Endothelial cell of umbilical vein (primary cell): Measurements from ENCODE around the gene SEMA5A. TPM values are rescaled to one million over a fixed set of nuclear protein-coding genes. Genes with fewer than 3 reads are reported as not detected.

Experiments used
- BruUV-seq: library from RNA; stranded (reverse); fragments of 400-500 nt; replicated peaks from 2 replicates; lab custom pipeline; 2021; lab: Mats Ljungman, UMichigan
- CTCF ChIA-PET: fragments of 300-600, 350-600 bp; sonication (Branson Sonifier 250); formaldehyde crosslinking; loops from one replicate; lab custom pipeline; 2021; ENCODE audit warnings: antibody characterized with exemption, inconsistent platforms; lab: Charles Lee
- POLR2A ChIA-PET: fragments of 300-600, 350-600 bp; sonication (Branson Sonifier 250); formaldehyde crosslinking; loops from one replicate; lab custom pipeline; 2021; ENCODE audit warnings: antibody characterized with exemption, inconsistent platforms; lab: Charles Lee
- DNase-seq: peaks from one replicate; pipeline ENCODE4 v3.0.0-alpha.2; 2011; ENCODE audit warnings: low read depth, low spot score
- FAIRE-seq: peaks from 2 replicates; lab custom pipeline; 2011; peaks lifted over from hg19 to GRCh38; lab: Jason Lieb, UNC
- H2AFZ ChIP-seq: 2 replicates; pipeline ENCODE4 v1.6.0; 2012; ENCODE audit warnings: low read depth, low read length, control low read depth, inconsistent platforms
- H3K27ac ChIP-seq: 2 replicates; pipeline ENCODE4 v1.5.1; 2011; ENCODE audit warnings: low read depth, mild to moderate bottlenecking, control low read depth, low read length, moderate library complexity; ENCODE audit not compliant: insufficient read depth
- H3K27me3 ChIP-seq, 2 experiments: 2 replicates each; pipeline versions ENCODE4 v1.6.0 to v1.6.1; 2011; ENCODE audit warnings: low read length in 2 of 2, mixed read lengths in 1 of 2; ENCODE audit not compliant: control insufficient read depth in 2 of 2, insufficient read depth in 2 of 2
- H3K36me3 ChIP-seq, 2 experiments: 2 replicates in 1 of 2; 3 replicates in 1 of 2; pipeline ENCODE4 v1.5.1; 2011; ENCODE audit warnings: low read length in 2 of 2, mild to moderate bottlenecking in 1 of 2, moderate library complexity in 1 of 2; ENCODE audit not compliant: control insufficient read depth in 2 of 2, insufficient read depth in 2 of 2; ENCODE audit errors: extremely low read depth in 1 of 2
- H3K4me1 ChIP-seq: 3 replicates; pipeline ENCODE4 v1.5.1; 2011; ENCODE audit warnings: mild to moderate bottlenecking, low read length; ENCODE audit not compliant: control insufficient read depth, insufficient read depth; ENCODE audit errors: extremely low read depth
- H3K4me2 ChIP-seq: 2 replicates; pipeline ENCODE4 v1.6.1; 2011; ENCODE audit warnings: low read length, control low read depth, mixed read lengths; ENCODE audit not compliant: insufficient read depth
- H3K4me3 ChIP-seq, 3 experiments: fragments of 200-600 bp in 1 of 3; sonication (generic), shearing (Covaris generic) in 1 of 3; replicated peaks in 1 of 3; 2 replicates each; pipeline ENCODE4 v1.5.1; 2011 to 2016; ENCODE audit warnings: control low read depth in 3 of 3, low read length in 3 of 3, mild to moderate bottlenecking in 2 of 3, inconsistent platforms in 1 of 3, low read depth in 1 of 3, moderate library complexity in 1 of 3; ENCODE audit not compliant: insufficient read depth in 1 of 3
- H3K79me2 ChIP-seq: 2 replicates; pipeline ENCODE4 v1.6.0; 2012; ENCODE audit warnings: low read length, inconsistent platforms; ENCODE audit not compliant: control insufficient read depth, insufficient read depth
- H3K9ac ChIP-seq: replicated peaks from 2 replicates; pipeline ENCODE3; 2011; ENCODE audit warnings: low read length, control low read depth; ENCODE audit not compliant: insufficient read depth; ENCODE audit errors: extremely low read depth
- H3K9me1 ChIP-seq: replicated peaks from 3 replicates; pipeline ENCODE4 v1.6.0; 2011; ENCODE audit warnings: mild to moderate bottlenecking, low read length; ENCODE audit not compliant: control insufficient read depth, insufficient read depth; ENCODE audit errors: extremely low read depth
- H3K9me3 ChIP-seq: replicated peaks from 2 replicates; pipeline ENCODE4 v1.5.1; 2012; ENCODE audit warnings: low read length, inconsistent platforms; ENCODE audit not compliant: control insufficient read depth, insufficient read depth
- H4K20me1 ChIP-seq: replicated peaks from 2 replicates; pipeline ENCODE3; 2011; ENCODE audit warnings: mild to moderate bottlenecking, low read length; ENCODE audit not compliant: control insufficient read depth, insufficient read depth; ENCODE audit errors: extremely low read depth
- EZH2 ChIP-seq: IDR thresholded peaks from 2 replicates; pipeline ENCODE4 v1.6.1; 2012; ENCODE audit warnings: borderline replicate concordance, low read depth, mild to moderate bottlenecking, moderate library complexity, low read length, inconsistent platforms; ENCODE audit not compliant: severe bottlenecking
- FOS ChIP-seq: IDR thresholded peaks from 2 replicates; pipeline ENCODE4 v1.6.1; 2011; ENCODE audit warnings: mild to moderate bottlenecking, low read length, moderate library complexity, borderline replicate concordance; ENCODE audit not compliant: insufficient read depth
- GATA2 ChIP-seq: IDR thresholded peaks from 2 replicates; pipeline ENCODE4 v1.7.0; 2011; ENCODE audit warnings: low read depth, mild to moderate bottlenecking, moderate library complexity, mixed read lengths, low read length; ENCODE audit not compliant: insufficient read length, insufficient read depth
- JUN ChIP-seq: IDR thresholded peaks from 2 replicates; pipeline ENCODE4 v1.6.1; 2011; ENCODE audit warnings: borderline replicate concordance, low read depth; ENCODE audit not compliant: insufficient read length, insufficient read depth
- MYC ChIP-seq: IDR thresholded peaks from one replicate; pipeline ENCODE4 v1.6.1; 2011; ENCODE audit warnings: mild to moderate bottlenecking, low read depth, low read length
- POLR2A ChIP-seq: IDR thresholded peaks from 2 replicates; pipeline ENCODE4 v1.6.1; 2012; ENCODE audit warnings: low read depth, mild to moderate bottlenecking, control low read depth, low read length
- POLR2AphosphoS5 ChIP-seq: IDR thresholded peaks from 2 replicates; pipeline ENCODE4 v1.6.1; 2012; ENCODE audit warnings: low read depth, mild to moderate bottlenecking, control low read depth, low read length, moderate library complexity; ENCODE audit not compliant: insufficient read depth
- dilution Hi-C: fragments of 300-500 bp; cut with MboI; formaldehyde crosslinking; loops from one replicate; pipeline ENCODE4 v1.15.0; 2019; ENCODE audit warnings: low sequenced_read_pairs; ENCODE audit not compliant: extremely low pct_ligation_motif_present
- intact Hi-C: fragments of 100-400 bp; cut with micrococcal nuclease; formaldehyde crosslinking; loops from one replicate; pipeline ENCODE4 v1.10.0; 2022
- polyA plus RNA-seq, 4 experiments: library from polyadenylated mRNA; depleted of rRNA in 3 of 4; stranded (reverse) in 3 of 4; unstranded in 1 of 4; fragments of >200 nt; gene quantifications; 2 replicates each; pipeline versions ENCODE4 v1.2.1 to v1.2.3, GENCODE V29; 2011 to 2012; ENCODE audit warnings: missing spikeins in 1 of 4
- total RNA-seq: library from RNA; stranded (reverse); gene quantifications from 2 replicates; pipeline ENCODE4 v1.2.3, GENCODE V29; 2021
- TF ChIP-seq, protein P1 (sequence below): IDR thresholded peaks from 2 replicates; pipeline ENCODE4 v1.6.1; 2011; ENCODE audit not compliant: insufficient read depth, insufficient read length
- TF ChIP-seq, protein P2 (sequence below), 2 donors: IDR thresholded peaks; 1 replicate in 1 of 2; 2 replicates in 1 of 2; pipeline ENCODE4 v1.5.1; 2011; ENCODE audit warnings: low read length in 2 of 2, mild to moderate bottlenecking in 2 of 2, moderate library complexity in 2 of 2, control low read depth in 1 of 2, inconsistent platforms in 1 of 2, low read depth in 1 of 2; ENCODE audit not compliant: insufficient read depth in 1 of 2; ENCODE audit errors: extremely low read depth in 1 of 2

SEMA5A gene
- total and polyA plus RNA-seq, 2 donors (not counting 3 experiments of a cell fraction or from before 2014, with no cell fraction given): 0.04 to 0.06 TPM

DNA sequence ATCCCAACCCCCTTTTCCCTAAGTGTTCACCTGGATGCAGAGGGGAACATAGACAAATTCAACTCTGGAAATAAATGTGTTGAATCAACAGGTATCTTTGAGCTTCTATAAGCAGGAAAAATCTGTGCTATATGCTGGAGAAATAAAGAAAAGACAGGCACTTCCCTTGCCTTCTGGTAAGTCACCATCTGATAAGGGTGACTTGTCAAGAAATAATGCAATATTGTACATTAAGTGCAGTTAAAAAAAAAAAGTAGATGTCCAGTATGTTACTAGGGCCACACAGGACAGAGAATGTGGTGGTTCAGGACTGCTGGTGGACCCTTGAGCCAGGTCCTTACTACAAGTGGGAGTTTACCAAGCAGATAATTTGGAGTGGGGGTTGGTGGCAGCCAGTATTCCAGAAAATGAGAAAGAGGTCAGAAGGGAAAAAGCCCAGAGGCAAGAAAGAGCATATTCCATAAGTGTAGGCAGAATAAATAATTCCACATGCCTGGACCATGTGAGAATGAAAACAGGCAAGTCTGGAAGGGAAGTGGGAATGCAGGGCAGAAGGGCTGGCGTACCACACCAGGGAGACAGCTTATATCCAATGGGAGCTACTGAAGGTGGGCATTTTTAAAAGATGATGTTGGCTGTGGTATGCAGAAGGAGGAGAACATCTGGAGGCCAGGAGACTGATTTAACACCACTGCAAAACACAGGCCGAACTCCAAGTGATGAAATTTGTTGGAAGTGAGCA is 209.9 kb downstream of the SEMA5A start:
- dilution Hi-C loops (no loop called here), intact Hi-C loops (no loop called here)
- DNase-seq (no peak), FAIRE-seq (no peak)
- Histone ChIP-seq H3K36me3 (no peaks in the 10 kb centered on the region), H3K27me3 (no peaks in the 10 kb centered on the region), H3K4me1 (peaks cover 5% of the 10 kb centered on the region), H4K20me1 (no peaks in the 10 kb centered on the region), H3K4me3 (no peak overlapping the region), H3K4me2 (no peak overlapping the region), H3K27ac (no peak overlapping the region), H3K9ac (no peak overlapping the region), H2AFZ (no peak overlapping the region), H3K9me1 (no peaks in the 10 kb centered on the region), H3K79me2 (no peaks in the 10 kb centered on the region), H3K9me3 (no peaks in the 10 kb centered on the region)
- CTCF ChIA-PET: no interaction called here
- POLR2A ChIA-PET: no interaction called here
- TF ChIP-seq, protein P1, sequence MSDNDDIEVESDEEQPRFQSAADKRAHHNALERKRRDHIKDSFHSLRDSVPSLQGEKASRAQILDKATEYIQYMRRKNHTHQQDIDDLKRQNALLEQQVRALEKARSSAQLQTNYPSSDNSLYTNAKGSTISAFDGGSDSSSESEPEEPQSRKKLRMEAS: no peak
- BruUV-seq: no TSS peak

DNA sequence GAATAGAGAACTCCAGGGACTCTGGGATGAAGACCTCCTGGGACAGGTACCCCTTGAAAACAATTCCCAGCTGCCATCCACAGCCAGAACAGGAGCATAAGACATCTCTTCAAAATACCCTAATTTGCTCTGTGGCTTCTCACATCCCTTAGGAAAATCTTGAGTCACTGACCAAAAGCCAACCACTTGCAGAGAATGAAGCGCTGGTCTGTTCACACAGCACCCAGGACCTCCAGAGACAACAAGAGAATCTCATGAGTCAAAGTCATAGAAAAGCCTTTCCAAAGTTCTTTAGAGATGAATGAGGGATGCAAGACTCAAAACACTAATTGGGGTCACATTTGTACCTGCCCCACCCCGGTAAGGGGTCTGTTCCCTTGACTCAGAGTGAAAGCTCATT is 210.6 kb downstream of the SEMA5A start:
- intact Hi-C loops (no loop called here), dilution Hi-C loops (no loop called here)
- Histone ChIP-seq H3K36me3 (no peaks in the 10 kb centered on the region), H3K27me3 (no peaks in the 10 kb centered on the region), H3K27ac (no peak overlapping the region), H3K9me1 (no peaks in the 10 kb centered on the region), H2AFZ (no peak overlapping the region), H3K4me3 (no peak overlapping the region), H3K79me2 (no peaks in the 10 kb centered on the region), H3K9ac (no peak overlapping the region), H3K4me2 (no peak overlapping the region), H3K4me1 (peaks cover 5% of the 10 kb centered on the region), H3K9me3 (no peaks in the 10 kb centered on the region), H4K20me1 (no peaks in the 10 kb centered on the region)
- ChIA-PET POLR2A (no interaction called here), CTCF (no interaction called here)
- TF ChIP-seq, protein P2, sequence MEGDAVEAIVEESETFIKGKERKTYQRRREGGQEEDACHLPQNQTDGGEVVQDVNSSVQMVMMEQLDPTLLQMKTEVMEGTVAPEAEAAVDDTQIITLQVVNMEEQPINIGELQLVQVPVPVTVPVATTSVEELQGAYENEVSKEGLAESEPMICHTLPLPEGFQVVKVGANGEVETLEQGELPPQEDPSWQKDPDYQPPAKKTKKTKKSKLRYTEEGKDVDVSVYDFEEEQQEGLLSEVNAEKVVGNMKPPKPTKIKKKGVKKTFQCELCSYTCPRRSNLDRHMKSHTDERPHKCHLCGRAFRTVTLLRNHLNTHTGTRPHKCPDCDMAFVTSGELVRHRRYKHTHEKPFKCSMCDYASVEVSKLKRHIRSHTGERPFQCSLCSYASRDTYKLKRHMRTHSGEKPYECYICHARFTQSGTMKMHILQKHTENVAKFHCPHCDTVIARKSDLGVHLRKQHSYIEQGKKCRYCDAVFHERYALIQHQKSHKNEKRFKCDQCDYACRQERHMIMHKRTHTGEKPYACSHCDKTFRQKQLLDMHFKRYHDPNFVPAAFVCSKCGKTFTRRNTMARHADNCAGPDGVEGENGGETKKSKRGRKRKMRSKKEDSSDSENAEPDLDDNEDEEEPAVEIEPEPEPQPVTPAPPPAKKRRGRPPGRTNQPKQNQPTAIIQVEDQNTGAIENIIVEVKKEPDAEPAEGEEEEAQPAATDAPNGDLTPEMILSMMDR (IDR thresholded peaks at IDR 0.05; ENCODE audit: extremely low read depth in 1 of 2, insufficient read depth in 1 of 2, low read depth in 1 of 2, low read length in 2 of 2): no peak
- TF ChIP-seq POLR2A (no peak), GATA2 (no peak), EZH2 (no peak), FOS (no peak), POLR2AphosphoS5 (no peak), JUN (no peak), MYC (no peak)
- TF ChIP-seq, protein P1: no peak
- FAIRE-seq (no peak), DNase-seq (no peak)
- no TSS peak for BruUV-seq
